Neural cell (in vitro differentiated cells): ENCODE results near the gene NRF1. TPM values are rescaled to one million over a fixed set of nuclear protein-coding genes. Genes with fewer than 3 reads are reported as not detected.

Source experiments
- H2AFZ ChIP-seq: fragments of 200-600, 300-800 bp; sonication (generic), shearing (Covaris generic); 2 replicates; pipeline ENCODE4 v1.6.0; 2014; ENCODE audit warnings: low read depth, mild to moderate bottlenecking, antibody characterized with exemption, low read length, moderate library complexity
- H3F3A ChIP-seq: fragments of 200-600 bp; shearing (Covaris generic); 2 replicates; pipeline ENCODE4 v1.6.1; 2016; ENCODE audit warnings: mild to moderate bottlenecking, moderate library complexity, mixed read lengths, antibody characterized with exemption, low read length; ENCODE audit not compliant: insufficient read depth, poor library complexity, severe bottlenecking
- H3K27ac ChIP-seq: fragments of 200-600, 300-800 bp; sonication (generic), shearing (Covaris generic); 2 replicates; pipeline ENCODE4 v1.5.1; 2014; ENCODE audit warnings: mild to moderate bottlenecking, low read length, moderate library complexity
- H3K27me3 ChIP-seq: fragments of 300-800, 200-600 bp; sonication (generic), shearing (Covaris generic); 2 replicates; pipeline ENCODE4 v1.6.0; 2014; ENCODE audit warnings: mild to moderate bottlenecking, low read depth, low read length, moderate library complexity; ENCODE audit not compliant: insufficient read depth
- H3K36me3 ChIP-seq: fragments of 300-800, 200-600 bp; sonication (generic), shearing (Covaris generic); 2 replicates; pipeline ENCODE4 v1.5.1; 2014; ENCODE audit warnings: mild to moderate bottlenecking, antibody characterized with exemption, low read length, moderate library complexity; ENCODE audit not compliant: insufficient read depth
- H3K4me2 ChIP-seq: fragments of 300-800, 200-600 bp; sonication (generic), shearing (Covaris generic); 2 replicates; pipeline ENCODE4 v1.6.0; 2014; ENCODE audit warnings: mild to moderate bottlenecking, low read length
- H3K4me3 ChIP-seq: fragments of 300-800, 200-600 bp; sonication (generic), shearing (Covaris generic); 2 replicates; pipeline ENCODE4 v1.5.1; 2014; ENCODE audit warnings: mild to moderate bottlenecking, low read length, moderate library complexity
- H3K79me2 ChIP-seq: fragments of 200-600 bp; shearing (Covaris generic); replicated peaks from 2 replicates; pipeline ENCODE4 v1.6.0; 2014; ENCODE audit warnings: mild to moderate bottlenecking, low read length, moderate library complexity; ENCODE audit not compliant: insufficient read depth
- H3K9ac ChIP-seq: fragments of 300-800, 200-600 bp; sonication (generic), shearing (Covaris generic); 2 replicates; pipeline ENCODE4 v1.6.1; 2016; ENCODE audit warnings: mild to moderate bottlenecking, low read length, mixed read lengths
- H3K9me2 ChIP-seq: fragments of 200-600 bp; shearing (Covaris generic); 2 replicates; pipeline ENCODE4 v1.6.1; 2016; ENCODE audit warnings: mild to moderate bottlenecking, low read length, mixed read lengths; ENCODE audit not compliant: insufficient read depth
- H3K9me3 ChIP-seq: fragments of 200-600, 300-800 bp; sonication (generic), shearing (Covaris generic); 2 replicates; pipeline ENCODE4 v1.6.1; 2016; ENCODE audit warnings: mild to moderate bottlenecking, mixed run types, low read length, moderate library complexity, mixed read lengths
- H4K20me1 ChIP-seq: fragments of 200-600 bp; shearing (Covaris generic); 2 replicates; pipeline ENCODE4 v1.6.1; 2016; ENCODE audit warnings: mild to moderate bottlenecking, mixed run types; ENCODE audit not compliant: insufficient read depth
- EP300 ChIP-seq: fragments of 450-650 bp; conservative IDR thresholded peaks from 2 replicates; pipeline ENCODE4 v1.6.1; 2014; ENCODE audit warnings: antibody characterized with exemption, mild to moderate bottlenecking, moderate library complexity; ENCODE audit not compliant: poor library complexity, severe bottlenecking
- EZH2 ChIP-seq: fragments of 200-600, 300-800 bp; shearing (Covaris generic), sonication (generic); IDR thresholded peaks from 2 replicates; pipeline ENCODE4 v1.6.1; 2014; ENCODE audit warnings: antibody characterized with exemption, low read length, borderline replicate concordance, mild to moderate bottlenecking; ENCODE audit not compliant: insufficient read depth, poor library complexity, severe bottlenecking
- MXI1 ChIP-seq: fragments of 450-650 bp; conservative IDR thresholded peaks from 2 replicates; pipeline ENCODE4 v1.6.1; 2014; ENCODE audit warnings: antibody characterized with exemption, mild to moderate bottlenecking; ENCODE audit not compliant: poor library complexity, severe bottlenecking
- POLR2AphosphoS5 ChIP-seq: IDR thresholded peaks from 2 replicates; pipeline ENCODE4 v1.6.1; 2012
- RAD21 ChIP-seq: fragments of 450-650 bp; conservative IDR thresholded peaks from 2 replicates; pipeline ENCODE4 v1.6.1; 2014; ENCODE audit warnings: antibody characterized with exemption, mild to moderate bottlenecking, moderate library complexity
- SMC3 ChIP-seq: fragments of 450-650 bp; conservative IDR thresholded peaks from 2 replicates; pipeline ENCODE4 v1.6.1; 2014; ENCODE audit warnings: antibody characterized with exemption, mild to moderate bottlenecking, moderate library complexity; ENCODE audit not compliant: poor library complexity
- TAF1 ChIP-seq: IDR thresholded peaks from 2 replicates; pipeline ENCODE4 v1.6.1; 2012; ENCODE audit warnings: low read depth
- polyA plus RNA-seq: library from polyadenylated mRNA; depleted of rRNA; stranded (reverse); fragments of >200 nt; gene quantifications from 2 replicates; pipeline ENCODE4 v1.2.3, GENCODE V29; 2014
- TF ChIP-seq, protein P1 (sequence below): fragments of 450-650 bp; IDR thresholded peaks from 2 replicates; pipeline ENCODE4 v1.5.1; 2014; ENCODE audit warnings: antibody characterized with exemption, mild to moderate bottlenecking, moderate library complexity; ENCODE audit not compliant: poor library complexity, severe bottlenecking
- TF ChIP-seq, protein P2 (sequence below): IDR thresholded peaks from 2 replicates; pipeline ENCODE4 v1.6.1; 2012; ENCODE audit warnings: borderline replicate concordance

Gene NRF1
- polyA plus RNA-seq, 1 donor from 2014 or later = 13.2 TPM

DNA sequence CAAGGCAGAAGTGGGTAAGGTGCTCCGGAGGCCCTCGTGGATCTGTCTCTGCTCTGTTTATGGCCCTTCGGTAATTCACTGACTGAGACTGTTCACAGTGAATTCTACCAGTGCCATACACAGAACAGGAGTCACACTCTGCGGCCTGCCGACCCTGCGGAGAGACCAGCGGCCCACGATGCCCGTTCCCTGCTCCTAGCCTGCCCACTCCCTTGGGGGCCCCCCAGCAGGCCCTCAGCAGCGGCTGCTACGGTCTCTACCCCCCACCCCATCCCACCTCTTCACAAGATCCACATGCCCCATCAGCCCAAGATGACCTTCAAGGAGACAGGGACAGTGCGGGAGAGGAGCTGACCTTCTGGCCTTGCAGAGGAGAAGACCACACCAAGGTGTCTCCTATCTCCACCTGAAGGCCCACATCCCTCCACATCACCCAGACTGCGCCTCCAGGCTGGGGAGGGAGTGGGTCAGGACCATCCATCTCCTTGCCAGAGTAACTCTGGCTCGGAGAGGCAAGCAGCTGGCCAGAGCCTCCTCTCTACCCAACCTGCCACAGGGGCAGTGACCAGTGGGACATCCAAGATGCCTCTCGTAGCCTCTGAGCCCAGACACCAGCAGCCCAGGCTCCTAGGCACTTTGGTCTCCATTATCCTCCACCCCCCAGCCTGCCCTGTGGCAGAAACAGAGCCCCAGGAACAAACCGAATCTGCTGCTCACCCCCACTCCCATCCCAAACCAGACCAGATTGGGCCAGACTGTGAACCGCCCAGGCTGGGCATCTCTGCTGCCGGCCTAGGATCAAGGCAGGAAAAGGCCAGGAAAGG is 163.6 kb downstream of the NRF1 start:
- TF ChIP-seq POLR2AphosphoS5 (no peak), TAF1 (no peak), SMC3 (no peak), EZH2 (no peak), EP300 (no peak), MXI1 (no peak), RAD21 (no peak)
- TF ChIP-seq, protein P1, sequence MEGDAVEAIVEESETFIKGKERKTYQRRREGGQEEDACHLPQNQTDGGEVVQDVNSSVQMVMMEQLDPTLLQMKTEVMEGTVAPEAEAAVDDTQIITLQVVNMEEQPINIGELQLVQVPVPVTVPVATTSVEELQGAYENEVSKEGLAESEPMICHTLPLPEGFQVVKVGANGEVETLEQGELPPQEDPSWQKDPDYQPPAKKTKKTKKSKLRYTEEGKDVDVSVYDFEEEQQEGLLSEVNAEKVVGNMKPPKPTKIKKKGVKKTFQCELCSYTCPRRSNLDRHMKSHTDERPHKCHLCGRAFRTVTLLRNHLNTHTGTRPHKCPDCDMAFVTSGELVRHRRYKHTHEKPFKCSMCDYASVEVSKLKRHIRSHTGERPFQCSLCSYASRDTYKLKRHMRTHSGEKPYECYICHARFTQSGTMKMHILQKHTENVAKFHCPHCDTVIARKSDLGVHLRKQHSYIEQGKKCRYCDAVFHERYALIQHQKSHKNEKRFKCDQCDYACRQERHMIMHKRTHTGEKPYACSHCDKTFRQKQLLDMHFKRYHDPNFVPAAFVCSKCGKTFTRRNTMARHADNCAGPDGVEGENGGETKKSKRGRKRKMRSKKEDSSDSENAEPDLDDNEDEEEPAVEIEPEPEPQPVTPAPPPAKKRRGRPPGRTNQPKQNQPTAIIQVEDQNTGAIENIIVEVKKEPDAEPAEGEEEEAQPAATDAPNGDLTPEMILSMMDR = no peak
- TF ChIP-seq, protein P2, sequence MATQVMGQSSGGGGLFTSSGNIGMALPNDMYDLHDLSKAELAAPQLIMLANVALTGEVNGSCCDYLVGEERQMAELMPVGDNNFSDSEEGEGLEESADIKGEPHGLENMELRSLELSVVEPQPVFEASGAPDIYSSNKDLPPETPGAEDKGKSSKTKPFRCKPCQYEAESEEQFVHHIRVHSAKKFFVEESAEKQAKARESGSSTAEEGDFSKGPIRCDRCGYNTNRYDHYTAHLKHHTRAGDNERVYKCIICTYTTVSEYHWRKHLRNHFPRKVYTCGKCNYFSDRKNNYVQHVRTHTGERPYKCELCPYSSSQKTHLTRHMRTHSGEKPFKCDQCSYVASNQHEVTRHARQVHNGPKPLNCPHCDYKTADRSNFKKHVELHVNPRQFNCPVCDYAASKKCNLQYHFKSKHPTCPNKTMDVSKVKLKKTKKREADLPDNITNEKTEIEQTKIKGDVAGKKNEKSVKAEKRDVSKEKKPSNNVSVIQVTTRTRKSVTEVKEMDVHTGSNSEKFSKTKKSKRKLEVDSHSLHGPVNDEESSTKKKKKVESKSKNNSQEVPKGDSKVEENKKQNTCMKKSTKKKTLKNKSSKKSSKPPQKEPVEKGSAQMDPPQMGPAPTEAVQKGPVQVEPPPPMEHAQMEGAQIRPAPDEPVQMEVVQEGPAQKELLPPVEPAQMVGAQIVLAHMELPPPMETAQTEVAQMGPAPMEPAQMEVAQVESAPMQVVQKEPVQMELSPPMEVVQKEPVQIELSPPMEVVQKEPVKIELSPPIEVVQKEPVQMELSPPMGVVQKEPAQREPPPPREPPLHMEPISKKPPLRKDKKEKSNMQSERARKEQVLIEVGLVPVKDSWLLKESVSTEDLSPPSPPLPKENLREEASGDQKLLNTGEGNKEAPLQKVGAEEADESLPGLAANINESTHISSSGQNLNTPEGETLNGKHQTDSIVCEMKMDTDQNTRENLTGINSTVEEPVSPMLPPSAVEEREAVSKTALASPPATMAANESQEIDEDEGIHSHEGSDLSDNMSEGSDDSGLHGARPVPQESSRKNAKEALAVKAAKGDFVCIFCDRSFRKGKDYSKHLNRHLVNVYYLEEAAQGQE = no peak
- H3K9me3 ChIP-seq = no peaks in the 10 kb centered on the region
- H3K9me2 ChIP-seq = no peaks in the 10 kb centered on the region
- no peak overlapping the region for H3K4me2 ChIP-seq
- no peak overlapping the region for H3K4me3 ChIP-seq
- no peaks in the 10 kb centered on the region for H3K79me2 ChIP-seq
- H4K20me1 ChIP-seq = no peaks in the 10 kb centered on the region
- H3K36me3 ChIP-seq = no peaks in the 10 kb centered on the region
- H3F3A ChIP-seq = no peaks in the 10 kb centered on the region
- no peak overlapping the region for H3K27ac ChIP-seq
- H3K9ac ChIP-seq = no peak overlapping the region
- H3K27me3 ChIP-seq = peaks cover 48% of the 10 kb centered on the region
- H2AFZ ChIP-seq = no peak overlapping the region

DNA sequence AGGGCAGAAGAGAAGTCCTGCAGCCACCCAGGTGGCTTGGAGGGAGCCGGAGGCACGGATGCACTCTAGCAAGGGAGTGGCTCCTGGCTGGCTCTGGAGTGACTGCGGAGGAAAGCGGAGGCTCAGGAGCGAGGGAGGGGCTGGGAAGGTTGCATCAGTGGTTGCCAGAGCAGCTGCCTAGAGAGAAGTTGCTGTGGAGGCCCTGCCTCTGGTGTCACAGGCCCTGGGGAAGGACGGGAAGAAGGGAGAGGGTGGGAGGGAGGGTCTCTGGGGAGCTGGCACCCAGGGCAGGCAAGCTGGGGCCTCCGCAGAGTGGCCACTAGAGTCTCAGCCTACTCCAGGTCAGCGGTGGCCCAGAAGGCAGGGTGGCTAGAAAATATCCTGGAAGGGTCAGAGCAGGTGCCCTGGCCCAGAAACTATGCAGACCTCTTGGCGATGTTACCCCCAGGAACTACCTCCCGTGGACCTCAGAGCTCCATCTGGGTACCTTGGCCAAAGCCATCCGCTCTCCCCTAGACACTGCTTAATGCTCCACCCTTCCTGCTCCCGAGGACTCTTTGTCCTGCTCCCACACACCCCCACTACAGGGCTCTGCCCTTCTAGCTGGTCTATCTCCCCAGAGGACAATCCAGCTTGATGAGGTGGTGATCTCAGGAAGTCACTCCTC is 164.3 kb downstream of the NRF1 start:
- Histone ChIP-seq H4K20me1 (no peaks in the 10 kb centered on the region), H2AFZ (no peak overlapping the region), H3K9me2 (no peaks in the 10 kb centered on the region), H3K36me3 (no peaks in the 10 kb centered on the region), H3F3A (no peaks in the 10 kb centered on the region), H3K9ac (no peak overlapping the region), H3K27ac (no peak overlapping the region), H3K9me3 (no peaks in the 10 kb centered on the region), H3K4me2 (no peak overlapping the region), H3K27me3 (peaks cover 56% of the 10 kb centered on the region), H3K79me2 (no peaks in the 10 kb centered on the region), H3K4me3 (no peak overlapping the region)
- TF ChIP-seq EZH2 (no peak), EP300 (no peak), TAF1 (no peak), MXI1 (no peak), SMC3 (no peak), RAD21 (no peak), POLR2AphosphoS5 (no peak)
- TF ChIP-seq, protein P1 = no peak
- TF ChIP-seq, protein P2 = no peak
